HEK293 (cell line): Measurements from ENCODE around the gene NPRL2.

Experiments used
- CTCF ChIA-PET: fragments of 350-600 bp; formaldehyde crosslinking; extraction: SDS; loops from one replicate; lab custom pipeline; 2021; ENCODE audit warnings: antibody characterized with exemption; lab: Yijun Ruan, JAX
- POLR2A ChIA-PET: fragments of 300-600 bp; formaldehyde crosslinking; extraction: SDS; loops from one replicate; lab custom pipeline; 2020; ENCODE audit warnings: antibody characterized with exemption, inconsistent platforms; lab: Yijun Ruan, JAX
- H3K27ac ChIP-seq: fragments of 200-500 bp; sonication (Bioruptor generic); 2 replicates; pipeline ENCODE4 v1.5.1; 2014; ENCODE audit warnings: low read depth, low read length, control low read depth, inconsistent platforms; ENCODE audit errors: extremely low read depth
- H3K36me3 ChIP-seq, 2 experiments: fragments of 200-500 bp in 1 of 2; sonication (Bioruptor generic) in 1 of 2; 1 replicate in 1 of 2; 2 replicates in 1 of 2; pipeline ENCODE4 v1.5.1; 2014 to 2017; ENCODE audit warnings: inconsistent platforms in 2 of 2, low read length in 2 of 2; ENCODE audit not compliant: control insufficient read depth in 2 of 2, insufficient read depth in 1 of 2
- H3K4me1 ChIP-seq: fragments of 200-500 bp; sonication (Bioruptor generic); 2 replicates; pipeline ENCODE4 v1.5.1; 2014; ENCODE audit warnings: mild to moderate bottlenecking, low read length, inconsistent platforms; ENCODE audit not compliant: control insufficient read depth, insufficient read depth
- H3K4me3 ChIP-seq: 2 replicates; pipeline ENCODE4 v1.5.1; 2011; ENCODE audit warnings: low read depth, mild to moderate bottlenecking, control low read depth, low read length, moderate library complexity
- H3K9me3 ChIP-seq: fragments of 200-500 bp; sonication (Bioruptor generic); 2 replicates; pipeline ENCODE4 v1.5.1; 2014; ENCODE audit warnings: low read depth, low read length, inconsistent platforms; ENCODE audit not compliant: control insufficient read depth, insufficient read depth
- BCL11B ChIP-seq: fragments of 450-650 bp; formaldehyde crosslinking; IDR thresholded peaks from 2 replicates; pipeline ENCODE4 v1.5.1; 2016; ENCODE audit warnings: low read depth, missing biosample characterization, missing genetic modification characterization
- GLI4 ChIP-seq: fragments of 450-650 bp; formaldehyde crosslinking; IDR thresholded peaks from 2 replicates; pipeline ENCODE4 v1.5.1; 2016; ENCODE audit warnings: missing biosample characterization, missing genetic modification characterization
- MYNN ChIP-seq: fragments of 450-650 bp; formaldehyde crosslinking; IDR thresholded peaks from 2 replicates; pipeline ENCODE4 v1.5.1; 2016; ENCODE audit warnings: missing biosample characterization, missing genetic modification characterization, borderline replicate concordance
- SP3 ChIP-seq: fragments of 450-650 bp; formaldehyde crosslinking; IDR thresholded peaks from 2 replicates; pipeline ENCODE4 v1.5.1; 2016; ENCODE audit warnings: missing biosample characterization, missing genetic modification characterization
- TRIM28 ChIP-seq: IDR thresholded peaks from 2 replicates; pipeline ENCODE4 v1.6.1; 2011; ENCODE audit warnings: low read length, control low read depth, borderline replicate concordance
- ZBTB21 ChIP-seq: fragments of 450-650 bp; formaldehyde crosslinking; IDR thresholded peaks from 2 replicates; pipeline ENCODE4 v1.5.1; 2017; ENCODE audit warnings: missing biosample characterization, missing genetic modification characterization
- ZFHX2 ChIP-seq: fragments of 450-650 bp; formaldehyde crosslinking; conservative IDR thresholded peaks from 2 replicates; pipeline ENCODE4 v1.5.1; 2016; ENCODE audit warnings: missing biosample characterization, missing genetic modification characterization
- ZNF112 ChIP-seq: fragments of 450-650 bp; formaldehyde crosslinking; IDR thresholded peaks from 2 replicates; pipeline ENCODE4 v1.5.0; 2017; ENCODE audit warnings: missing biosample characterization, missing genetic modification characterization
- ZNF248 ChIP-seq: fragments of 450-650 bp; formaldehyde crosslinking; IDR thresholded peaks from 2 replicates; pipeline ENCODE4 v1.5.1; 2017; ENCODE audit warnings: missing biosample characterization, missing genetic modification characterization
- ZNF677 ChIP-seq: fragments of 450-650 bp; IDR thresholded peaks from 2 replicates; pipeline ENCODE4 v1.5.0; 2018; ENCODE audit warnings: missing biosample characterization, mild to moderate bottlenecking, missing genetic modification characterization, moderate library complexity
- ZNF701 ChIP-seq: fragments of 450-650 bp; formaldehyde crosslinking; IDR thresholded peaks from 2 replicates; pipeline ENCODE4 v1.5.1; 2016; ENCODE audit warnings: missing biosample characterization, missing genetic modification characterization
- ZSCAN23 ChIP-seq: fragments of 450-650 bp; formaldehyde crosslinking; IDR thresholded peaks from 2 replicates; pipeline ENCODE4 v1.5.1; 2016; ENCODE audit warnings: missing biosample characterization, missing genetic modification characterization
- ZSCAN30 ChIP-seq: fragments of 450-650 bp; IDR thresholded peaks from 2 replicates; pipeline ENCODE4 v1.5.1; 2018; ENCODE audit warnings: missing biosample characterization, mild to moderate bottlenecking, missing genetic modification characterization, moderate library complexity
- TF ChIP-seq, protein P1 (sequence below): fragments of 450-650 bp; formaldehyde crosslinking; IDR thresholded peaks from 2 replicates; pipeline ENCODE4 v1.5.1; 2017; ENCODE audit warnings: missing biosample characterization, missing genetic modification characterization
- TF ChIP-seq, protein P2 (sequence below): fragments of 450-650 bp; formaldehyde crosslinking; IDR thresholded peaks from 2 replicates; pipeline ENCODE4 v1.5.1; 2017; ENCODE audit warnings: missing biosample characterization, missing genetic modification characterization
- TF ChIP-seq, protein P3 (sequence below): fragments of 450-650 bp; formaldehyde crosslinking; IDR thresholded peaks from 2 replicates; pipeline ENCODE4 v1.5.1; 2017; ENCODE audit warnings: missing biosample characterization, mild to moderate bottlenecking, missing genetic modification characterization, moderate library complexity
- TF ChIP-seq, protein P4 (sequence below): fragments of 450-650 bp; formaldehyde crosslinking; IDR thresholded peaks from 2 replicates; pipeline ENCODE4 v1.5.1; 2016; ENCODE audit warnings: missing biosample characterization, missing genetic modification characterization
- TF ChIP-seq, protein P5 (sequence below): fragments of 450-650 bp; formaldehyde crosslinking; IDR thresholded peaks from 2 replicates; pipeline ENCODE4 v1.5.1; 2016; ENCODE audit warnings: missing biosample characterization, missing genetic modification characterization
- TF ChIP-seq, protein P6 (sequence below): fragments of 450-650 bp; formaldehyde crosslinking; IDR thresholded peaks from 2 replicates; pipeline ENCODE4 v1.5.1; 2017; ENCODE audit warnings: missing biosample characterization, missing genetic modification characterization

NPRL2 gene

DNA sequence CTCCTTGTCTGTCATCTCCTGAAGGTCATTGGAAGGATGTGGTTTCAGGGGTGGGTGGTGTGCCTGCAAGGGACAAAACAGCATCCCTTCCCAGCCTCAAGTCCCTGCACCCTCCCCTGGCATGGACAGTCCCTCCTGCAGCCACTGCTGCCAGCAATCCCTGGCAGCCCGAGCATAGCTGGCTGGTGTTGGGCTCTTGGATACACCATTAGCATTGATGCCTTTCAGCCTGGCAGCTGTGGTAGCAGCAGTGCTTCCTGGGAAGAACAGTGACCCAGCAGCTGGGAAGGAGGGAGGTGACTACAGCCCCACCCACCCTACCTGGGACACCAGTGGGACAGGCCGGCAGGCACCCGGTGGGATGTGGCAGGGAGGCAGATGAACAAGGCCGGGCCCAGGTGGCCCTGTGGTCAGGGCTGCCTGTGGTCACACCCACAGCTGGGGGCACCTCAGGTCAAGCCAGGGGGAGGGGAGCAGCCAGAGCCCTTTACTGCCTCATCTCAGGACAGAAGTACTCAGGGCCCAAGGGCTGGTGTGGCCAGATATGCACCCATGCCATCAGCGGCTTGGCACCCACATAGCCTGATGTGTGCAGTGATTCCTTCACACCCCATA is 41.6 kb upstream of the NPRL2 start:
- no peaks in the 10 kb centered on the region for H3K9me3 ChIP-seq
- H3K4me3 ChIP-seq = no peak overlapping the region
- ChIA-PET POLR2A (no interaction called here), CTCF (no interaction called here)
- no peaks in the 10 kb centered on the region for H3K4me1 ChIP-seq
- no peak overlapping the region for H3K27ac ChIP-seq
- H3K36me3 ChIP-seq = no peaks in the 10 kb centered on the region
- TF ChIP-seq BCL11B (tag by site-specific recombination) = no peak
- no peak for TF ChIP-seq ZFHX2 (tag by site-specific recombination)
- TF ChIP-seq, protein P1, sequence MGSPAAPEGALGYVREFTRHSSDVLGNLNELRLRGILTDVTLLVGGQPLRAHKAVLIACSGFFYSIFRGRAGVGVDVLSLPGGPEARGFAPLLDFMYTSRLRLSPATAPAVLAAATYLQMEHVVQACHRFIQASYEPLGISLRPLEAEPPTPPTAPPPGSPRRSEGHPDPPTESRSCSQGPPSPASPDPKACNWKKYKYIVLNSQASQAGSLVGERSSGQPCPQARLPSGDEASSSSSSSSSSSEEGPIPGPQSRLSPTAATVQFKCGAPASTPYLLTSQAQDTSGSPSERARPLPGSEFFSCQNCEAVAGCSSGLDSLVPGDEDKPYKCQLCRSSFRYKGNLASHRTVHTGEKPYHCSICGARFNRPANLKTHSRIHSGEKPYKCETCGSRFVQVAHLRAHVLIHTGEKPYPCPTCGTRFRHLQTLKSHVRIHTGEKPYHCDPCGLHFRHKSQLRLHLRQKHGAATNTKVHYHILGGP (tag by site-specific recombination) = no peak
- no peak for TF ChIP-seq ZNF677
- TF ChIP-seq, protein P2, sequence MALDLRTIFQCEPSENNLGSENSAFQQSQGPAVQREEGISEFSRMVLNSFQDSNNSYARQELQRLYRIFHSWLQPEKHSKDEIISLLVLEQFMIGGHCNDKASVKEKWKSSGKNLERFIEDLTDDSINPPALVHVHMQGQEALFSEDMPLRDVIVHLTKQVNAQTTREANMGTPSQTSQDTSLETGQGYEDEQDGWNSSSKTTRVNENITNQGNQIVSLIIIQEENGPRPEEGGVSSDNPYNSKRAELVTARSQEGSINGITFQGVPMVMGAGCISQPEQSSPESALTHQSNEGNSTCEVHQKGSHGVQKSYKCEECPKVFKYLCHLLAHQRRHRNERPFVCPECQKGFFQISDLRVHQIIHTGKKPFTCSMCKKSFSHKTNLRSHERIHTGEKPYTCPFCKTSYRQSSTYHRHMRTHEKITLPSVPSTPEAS (tag by site-specific recombination) = no peak
- no peak for TF ChIP-seq GLI4
- no peak for TF ChIP-seq ZBTB21 (tag by site-specific recombination)
- TF ChIP-seq ZSCAN23 (tag by site-specific recombination) = no peak
- no peak for TF ChIP-seq SP3 (tag by site-specific recombination)
- TF ChIP-seq, protein P3, sequence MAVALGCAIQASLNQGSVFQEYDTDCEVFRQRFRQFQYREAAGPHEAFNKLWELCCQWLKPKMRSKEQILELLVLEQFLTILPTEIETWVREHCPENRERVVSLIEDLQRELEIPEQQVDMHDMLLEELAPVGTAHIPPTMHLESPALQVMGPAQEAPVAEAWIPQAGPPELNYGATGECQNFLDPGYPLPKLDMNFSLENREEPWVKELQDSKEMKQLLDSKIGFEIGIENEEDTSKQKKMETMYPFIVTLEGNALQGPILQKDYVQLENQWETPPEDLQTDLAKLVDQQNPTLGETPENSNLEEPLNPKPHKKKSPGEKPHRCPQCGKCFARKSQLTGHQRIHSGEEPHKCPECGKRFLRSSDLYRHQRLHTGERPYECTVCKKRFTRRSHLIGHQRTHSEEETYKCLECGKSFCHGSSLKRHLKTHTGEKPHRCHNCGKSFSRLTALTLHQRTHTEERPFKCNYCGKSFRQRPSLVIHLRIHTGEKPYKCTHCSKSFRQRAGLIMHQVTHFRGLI (tag by site-specific recombination) = no peak
- TF ChIP-seq, protein P4, sequence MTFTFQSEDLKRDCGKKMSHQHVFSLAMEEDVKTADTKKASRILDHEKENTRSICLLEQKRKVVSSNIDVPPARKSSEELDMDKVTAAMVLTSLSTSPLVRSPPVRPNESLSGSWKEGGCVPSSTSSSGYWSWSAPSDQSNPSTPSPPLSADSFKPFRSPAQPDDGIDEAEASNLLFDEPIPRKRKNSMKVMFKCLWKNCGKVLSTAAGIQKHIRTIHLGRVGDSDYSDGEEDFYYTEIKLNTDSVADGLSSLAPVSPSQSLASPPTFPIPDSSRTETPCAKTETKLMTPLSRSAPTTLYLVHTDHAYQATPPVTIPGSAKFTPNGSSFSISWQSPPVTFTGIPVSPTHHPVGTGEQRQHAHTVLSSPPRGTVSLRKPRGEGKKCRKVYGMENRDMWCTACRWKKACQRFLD (tag by site-specific recombination) = no peak
- TF ChIP-seq TRIM28 = no peak
- TF ChIP-seq ZNF701 (tag by site-specific recombination) = no peak
- TF ChIP-seq ZSCAN30 = no peak
- TF ChIP-seq, protein P5, sequence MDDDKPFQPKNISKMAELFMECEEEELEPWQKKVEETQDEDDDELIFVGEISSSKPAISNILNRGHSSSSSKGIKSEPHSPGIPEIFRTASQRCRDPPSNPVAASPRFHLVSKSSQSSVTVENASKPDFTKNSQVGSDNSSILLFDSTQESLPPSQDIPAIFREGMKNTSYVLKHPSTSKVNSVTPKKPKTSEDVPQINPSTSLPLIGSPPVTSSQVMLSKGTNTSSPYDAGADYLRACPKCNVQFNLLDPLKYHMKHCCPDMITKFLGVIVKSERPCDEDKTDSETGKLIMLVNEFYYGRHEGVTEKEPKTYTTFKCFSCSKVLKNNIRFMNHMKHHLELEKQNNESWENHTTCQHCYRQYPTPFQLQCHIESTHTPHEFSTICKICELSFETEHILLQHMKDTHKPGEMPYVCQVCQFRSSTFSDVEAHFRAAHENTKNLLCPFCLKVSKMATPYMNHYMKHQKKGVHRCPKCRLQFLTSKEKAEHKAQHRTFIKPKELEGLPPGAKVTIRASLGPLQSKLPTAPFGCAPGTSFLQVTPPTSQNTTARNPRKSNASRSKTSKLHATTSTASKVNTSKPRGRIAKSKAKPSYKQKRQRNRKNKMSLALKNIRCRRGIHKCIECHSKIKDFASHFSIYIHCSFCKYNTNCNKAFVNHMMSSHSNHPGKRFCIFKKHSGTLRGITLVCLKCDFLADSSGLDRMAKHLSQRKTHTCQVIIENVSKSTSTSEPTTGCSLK = no peak
- no peak for TF ChIP-seq MYNN
- TF ChIP-seq ZNF112 = no peak
- TF ChIP-seq, protein P6, sequence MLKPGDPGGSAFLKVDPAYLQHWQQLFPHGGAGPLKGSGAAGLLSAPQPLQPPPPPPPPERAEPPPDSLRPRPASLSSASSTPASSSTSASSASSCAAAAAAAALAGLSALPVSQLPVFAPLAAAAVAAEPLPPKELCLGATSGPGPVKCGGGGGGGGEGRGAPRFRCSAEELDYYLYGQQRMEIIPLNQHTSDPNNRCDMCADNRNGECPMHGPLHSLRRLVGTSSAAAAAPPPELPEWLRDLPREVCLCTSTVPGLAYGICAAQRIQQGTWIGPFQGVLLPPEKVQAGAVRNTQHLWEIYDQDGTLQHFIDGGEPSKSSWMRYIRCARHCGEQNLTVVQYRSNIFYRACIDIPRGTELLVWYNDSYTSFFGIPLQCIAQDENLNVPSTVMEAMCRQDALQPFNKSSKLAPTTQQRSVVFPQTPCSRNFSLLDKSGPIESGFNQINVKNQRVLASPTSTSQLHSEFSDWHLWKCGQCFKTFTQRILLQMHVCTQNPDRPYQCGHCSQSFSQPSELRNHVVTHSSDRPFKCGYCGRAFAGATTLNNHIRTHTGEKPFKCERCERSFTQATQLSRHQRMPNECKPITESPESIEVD (tag by site-specific recombination) = no peak
- TF ChIP-seq ZNF248 (tag by site-specific recombination) = no peak
